ENCODE measurements around the gene ARHGAP24.

GRCh38 chr4:85515701-85516100, 40.8 kb downstream of the ARHGAP24 start:
- TF ChIP-seq CTCF (IDR thresholded peaks at IDR 0.05) (peak; percentile 21; the same call in 1 of the 2 replicates), POLR2AphosphoS5 (IDR thresholded peaks at IDR 0.05; ENCODE audit: low read depth, low read length) (no peak), REST (IDR thresholded peaks at IDR 0.05; ENCODE audit: insufficient read depth in 1 of 2, low read depth in 2 of 2, low read length in 1 of 2) (no peak)
